HPDE6-E6E7 (cell line): ENCODE data around the gene NEURL1B.

ENCODE experiments used
- DNase-seq: peaks from one replicate; pipeline ENCODE4 v3.0.0; 2011; ENCODE audit warnings: missing footprints; ENCODE audit errors: extremely low spot score

NEURL1B gene

DNA sequence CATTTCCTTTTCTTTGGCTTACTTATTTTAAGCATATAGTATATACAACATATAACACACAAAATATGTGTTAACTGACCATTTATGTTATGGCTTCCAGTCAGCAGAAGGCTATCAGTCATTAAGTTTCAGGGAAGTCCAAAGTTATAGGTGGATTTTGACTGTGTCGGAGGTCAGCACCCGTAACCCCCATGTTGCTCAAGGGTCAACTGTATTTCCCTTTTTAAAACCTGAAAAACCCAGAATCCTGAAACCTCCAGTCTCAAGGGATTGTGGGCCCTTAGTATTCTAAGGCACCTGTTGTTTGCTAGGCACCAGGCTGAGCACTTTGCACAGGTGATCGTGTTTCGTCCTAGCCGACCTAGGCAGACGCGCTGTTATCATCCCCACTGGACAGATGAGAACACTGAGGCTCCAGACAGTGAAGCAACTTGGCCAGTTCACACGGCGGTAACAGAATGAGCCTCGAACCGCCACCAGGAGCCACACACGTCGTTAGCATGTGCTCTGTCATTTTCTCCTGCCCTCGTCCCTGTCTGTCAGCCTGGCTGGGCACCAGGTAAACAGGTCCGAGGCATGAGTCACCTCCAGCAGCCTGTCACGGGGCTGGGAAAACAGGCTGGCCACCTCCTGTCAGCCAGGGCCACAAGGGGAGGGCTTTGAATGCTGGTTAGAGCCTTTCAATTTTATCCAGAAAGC is 90.1 kb downstream of the NEURL1B start:
- DNase-seq: peak; percentile 90

DNA sequence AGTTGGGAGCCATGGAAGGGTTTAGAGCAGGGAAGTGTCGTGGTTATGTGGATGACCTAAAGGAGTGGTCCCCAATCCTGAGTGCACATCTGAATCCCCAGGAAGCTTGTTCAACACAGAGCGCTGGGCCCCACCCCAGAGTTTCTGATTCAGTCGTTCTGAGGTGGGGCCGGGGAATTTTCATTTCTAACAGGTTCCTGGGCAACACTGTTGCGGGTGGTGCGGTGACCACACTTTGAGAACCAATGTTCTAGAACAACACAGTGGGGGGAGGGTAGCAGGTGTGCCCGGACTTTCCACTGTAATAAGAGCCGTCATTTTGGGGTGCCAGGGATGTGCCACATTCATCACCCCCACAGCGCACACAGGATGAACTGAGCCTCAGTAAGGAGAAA is 90.6 kb downstream of the NEURL1B start:
- no peak for DNase-seq

DNA sequence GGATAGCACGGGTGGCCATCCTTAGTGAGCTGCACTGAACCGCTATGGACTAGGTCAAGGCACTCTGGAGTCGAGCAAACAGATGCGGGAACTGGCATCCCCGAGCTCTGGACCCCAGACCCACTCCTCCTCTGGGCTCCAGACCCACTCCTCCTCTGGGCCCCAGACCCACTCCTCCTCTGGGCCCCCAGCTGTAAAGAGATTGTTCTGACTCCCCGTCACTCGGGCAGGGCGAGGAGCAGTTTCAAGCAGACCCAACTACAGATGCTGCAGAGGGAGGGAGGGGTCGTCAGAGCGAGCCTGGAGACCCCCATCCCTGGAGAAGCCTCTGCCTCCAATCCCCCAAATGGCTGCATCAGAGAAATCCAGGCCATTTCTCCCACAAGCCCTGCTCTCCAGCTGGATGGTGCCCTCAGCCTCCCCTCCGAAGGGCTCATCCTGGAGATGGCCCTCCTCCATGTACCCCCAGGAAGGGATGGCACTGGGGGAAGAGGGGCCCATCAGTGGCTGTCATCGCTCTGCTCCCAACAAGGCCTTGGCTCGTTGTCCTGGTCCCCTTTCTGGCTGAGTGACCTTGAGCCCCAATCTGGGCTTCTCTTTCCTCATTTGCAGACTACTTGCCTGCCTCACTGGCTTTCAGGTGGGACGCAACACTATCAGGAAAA is 91.3 kb downstream of the NEURL1B start:
- no peak for DNase-seq

DNA sequence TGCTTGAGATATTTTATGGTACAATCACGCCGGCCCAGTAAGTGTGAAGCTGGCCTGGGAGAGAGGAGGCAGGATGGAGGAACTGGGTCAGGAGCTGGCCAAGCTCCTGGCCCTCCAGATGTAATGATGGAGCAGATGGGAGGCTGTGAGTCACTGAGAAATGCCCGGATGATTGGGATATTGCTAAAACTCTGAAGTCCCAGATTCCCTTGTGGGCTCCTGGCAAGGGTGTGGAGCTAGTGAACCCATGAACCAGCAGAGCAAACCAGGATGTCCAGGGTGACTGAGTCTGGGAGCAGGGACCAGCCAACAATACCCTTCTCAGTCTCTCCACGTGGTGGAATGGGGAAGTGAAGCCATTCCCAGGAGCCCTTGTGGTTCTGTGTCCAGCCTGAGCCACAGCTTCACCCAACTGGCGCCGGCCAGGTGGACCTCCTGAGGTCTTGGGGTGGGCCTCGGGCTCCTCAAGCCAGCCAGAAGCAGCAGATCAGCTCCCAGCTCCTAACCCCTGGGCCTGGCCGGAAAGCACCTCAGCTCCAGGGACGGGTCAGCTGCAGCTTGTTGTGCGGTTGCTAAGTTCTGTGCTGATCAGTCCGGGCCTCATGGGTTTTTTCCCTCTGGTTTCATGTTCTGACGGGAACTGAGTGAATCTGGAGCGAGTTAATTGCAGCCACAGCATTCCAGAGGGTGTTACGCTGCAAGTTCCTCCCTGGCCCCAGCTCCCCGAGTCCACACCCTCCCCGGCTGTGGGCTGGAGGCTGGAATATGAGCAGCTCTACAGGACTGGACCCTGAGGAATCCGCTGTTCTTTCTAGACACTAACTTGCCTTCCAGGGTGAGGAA is 92.3 kb downstream of the NEURL1B start:
- peak; percentile 96 for DNase-seq

DNA sequence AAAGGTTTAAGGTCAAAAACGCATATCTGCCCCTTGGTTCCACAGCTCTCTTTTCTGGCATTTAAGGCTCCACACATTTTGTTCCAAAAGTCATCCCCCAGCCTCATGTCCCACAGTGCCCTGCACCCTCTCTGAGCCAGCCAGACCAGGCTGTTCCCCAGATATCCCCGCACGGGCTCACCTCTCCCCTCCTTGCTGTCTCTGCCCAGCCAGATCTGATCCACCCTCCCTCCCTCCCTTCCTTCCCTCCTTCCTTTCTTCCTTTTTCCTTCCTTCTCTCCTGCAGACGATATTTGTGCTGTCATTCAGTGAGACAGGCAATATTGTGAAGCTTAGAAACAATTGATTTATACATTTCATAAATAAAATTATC is 92.9 kb downstream of the NEURL1B start:
- DNase-seq: peak; percentile 33

DNA sequence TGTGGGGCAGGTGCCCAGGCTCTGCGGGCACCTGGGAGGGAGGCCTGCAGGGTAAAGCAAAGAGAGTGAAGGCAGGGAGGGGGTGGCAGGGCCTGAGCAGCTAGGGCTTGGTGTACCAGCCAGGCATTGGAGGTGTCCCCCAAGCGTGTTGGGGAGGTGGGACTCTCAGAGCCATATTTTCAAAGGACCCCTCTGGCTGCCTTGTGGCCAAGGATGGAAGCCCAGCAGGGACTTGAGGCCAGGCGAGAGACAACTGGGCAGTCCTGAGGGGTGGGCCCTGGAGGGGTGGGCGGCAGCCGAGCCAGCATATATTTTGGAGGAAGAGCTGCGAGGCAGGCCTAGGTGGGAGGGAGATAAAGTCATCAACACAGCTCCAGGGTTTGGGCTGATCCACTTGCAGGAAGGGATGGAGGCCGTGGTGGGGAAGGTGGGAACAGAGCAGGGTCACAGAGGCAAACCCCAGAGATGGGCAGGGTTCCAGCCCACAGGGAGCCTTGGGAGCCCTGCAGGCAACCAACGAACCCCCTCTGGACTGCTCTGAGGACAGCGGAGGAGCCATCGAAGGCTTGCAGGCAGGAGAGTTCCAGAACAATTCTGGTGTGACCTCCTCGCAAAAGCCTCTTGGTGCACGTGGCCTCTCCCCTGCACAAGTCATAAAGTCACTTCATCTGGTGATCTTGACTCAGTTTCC is 94.2 kb downstream of the NEURL1B start:
- DNase-seq: no peak

DNA sequence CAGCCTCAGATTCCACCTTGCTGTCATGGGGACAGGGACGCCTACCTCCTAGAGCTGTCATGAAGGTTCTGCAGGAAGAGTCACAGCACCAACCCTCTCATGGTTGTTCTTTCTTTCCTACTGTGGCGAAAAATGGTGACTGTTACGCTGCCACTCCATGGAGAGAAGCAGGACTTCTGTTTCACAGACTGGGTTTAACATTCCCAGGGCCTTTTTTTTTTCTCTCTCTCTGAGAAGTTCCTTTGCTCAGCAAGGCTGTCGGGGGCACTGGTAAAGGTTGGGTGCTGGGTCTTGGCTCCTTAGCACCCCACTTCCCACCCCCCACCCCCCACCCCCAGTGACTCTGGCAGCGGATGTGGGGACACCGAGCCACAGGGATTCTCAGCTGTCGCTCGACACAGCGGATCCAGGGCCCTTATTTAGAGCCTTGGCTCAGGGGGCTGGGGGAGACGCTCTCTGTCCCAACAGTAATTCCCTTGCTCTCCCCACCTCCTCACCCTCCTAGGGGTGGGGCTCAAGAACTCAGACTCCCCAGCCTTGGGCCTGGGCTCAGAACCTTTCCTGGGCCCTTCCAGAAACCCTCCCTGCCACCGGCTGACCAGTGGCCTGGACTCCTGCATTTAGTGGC is 95.6 kb downstream of the NEURL1B start:
- no peak for DNase-seq

DNA sequence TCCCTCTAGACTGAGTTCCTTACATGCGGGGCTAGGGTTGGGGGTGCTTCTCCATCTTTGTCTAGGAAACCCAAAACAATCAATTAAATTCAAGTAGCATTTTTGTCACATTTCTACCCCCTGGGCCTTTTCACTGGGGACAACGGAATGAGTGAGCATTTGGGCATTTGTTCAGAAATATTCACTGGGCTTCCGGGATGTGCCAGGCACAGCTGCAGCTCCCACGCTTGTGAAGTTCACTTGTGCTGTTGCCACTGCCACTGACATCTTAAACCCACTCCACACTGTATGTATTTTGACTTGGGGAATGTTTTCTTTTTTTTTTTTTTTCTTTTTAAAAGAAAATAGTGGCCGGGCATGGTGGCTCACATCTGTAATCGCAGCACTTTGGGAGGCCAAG is 98.3 kb downstream of the NEURL1B start:
- no peak for DNase-seq

DNA sequence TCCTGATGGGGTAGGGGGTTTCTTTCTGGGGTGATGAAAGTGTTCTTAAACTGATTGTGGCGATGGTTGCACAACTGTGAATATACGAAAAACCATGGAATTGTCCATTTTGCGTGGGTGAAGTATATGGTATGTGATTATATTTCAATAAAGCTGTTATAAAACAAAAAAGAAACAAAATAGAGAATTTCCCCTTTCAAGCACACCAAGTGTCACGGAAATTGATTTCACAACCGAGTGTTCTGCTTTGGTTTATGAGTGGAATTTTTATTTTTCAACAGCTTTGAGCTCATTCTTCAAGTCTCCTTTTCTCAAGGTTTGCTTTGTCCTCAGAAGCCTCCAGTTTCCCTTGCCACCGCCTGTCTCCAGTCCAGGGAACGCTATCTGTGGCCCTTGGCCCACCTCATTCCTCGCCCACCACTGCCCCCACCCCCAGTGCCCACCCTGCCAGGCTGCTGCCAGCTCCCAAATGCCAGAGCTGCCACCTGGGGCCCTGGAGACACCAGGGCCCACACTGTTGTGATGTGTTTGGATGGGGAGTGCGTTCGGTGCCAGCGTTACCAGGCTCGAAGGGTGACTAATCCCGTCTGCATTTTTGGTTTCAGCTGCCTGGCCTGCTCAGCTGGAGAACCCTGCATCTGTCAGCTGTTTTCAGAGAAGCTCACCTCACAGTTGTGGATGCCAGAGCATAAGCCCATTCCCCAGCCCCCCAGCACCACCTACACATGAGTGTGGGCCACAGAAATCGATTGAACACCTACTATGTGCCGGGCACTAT is 99.6 kb downstream of the NEURL1B start:
- peak; percentile 80 for DNase-seq
